GM19023 (cell line): ENCODE results near the gene GRM5.
"Not testable (repeated sequence)": the region's sequence is repeated elsewhere in the genome, so short reads cannot be mapped to it uniquely, and the experiment has no call there.

Experiments
- ATAC-seq: cut with Tn5 transposase; IDR thresholded peaks from one replicate; pipeline ENCODE4 v1.9.1; 2021; ENCODE audit warnings: mild to moderate bottlenecking, moderate library complexity; ENCODE audit not compliant: unreplicated experiment

Gene GRM5

GRCh38 chr11:88975441-88975840, 90.3 kb downstream of the GRM5 start:
- not testable (repeated sequence) for ATAC-seq

GRCh38 chr11:88972210-88972609, 93.6 kb downstream of the GRM5 start:
- no peak for ATAC-seq

GRCh38 chr11:88961621-88962020, 104.2 kb downstream of the GRM5 start:
- ATAC-seq, result not testable (repeated sequence)

GRCh38 chr11:88959857-88960256, 105.9 kb downstream of the GRM5 start:
- not testable (repeated sequence) for ATAC-seq

GRCh38 chr11:88950975-88951374, 114.8 kb downstream of the GRM5 start:
- ATAC-seq, result no peak

GRCh38 chr11:88948908-88949307, 116.9 kb downstream of the GRM5 start:
- not testable (repeated sequence) for ATAC-seq

GRCh38 chr11:88947843-88948572, 117.8 kb downstream of the GRM5 start:
- not testable (repeated sequence) for ATAC-seq

GRCh38 chr11:88929665-88930064, 136.1 kb downstream of the GRM5 start:
- ATAC-seq, result not testable (repeated sequence)

- not testable (repeated sequence) for ATAC-seq
Measured at GRCh38 chr11:88917065-88917464, 148.7 kb downstream of the GRM5 start.

GRCh38 chr11:88909500-88909899, 156.3 kb downstream of the GRM5 start:
- no peak for ATAC-seq

GRCh38 chr11:88901436-88901835, 164.3 kb downstream of the GRM5 start:
- ATAC-seq, result not testable (repeated sequence)

GRCh38 chr11:88888855-88889254, 176.9 kb downstream of the GRM5 start:
- not testable (repeated sequence) for ATAC-seq

- ATAC-seq, result no peak
Measured at GRCh38 chr11:88886796-88887195, 179.0 kb downstream of the GRM5 start.

GRCh38 chr11:88882800-88883199, 183.0 kb downstream of the GRM5 start:
- not testable (repeated sequence) for ATAC-seq

- no peak for ATAC-seq
Measured at GRCh38 chr11:88861618-88862017, 204.2 kb downstream of the GRM5 start.

GRCh38 chr11:88860431-88860830, 205.4 kb downstream of the GRM5 start:
- ATAC-seq, result not testable (repeated sequence)

GRCh38 chr11:88853963-88854362, 211.8 kb downstream of the GRM5 start:
- not testable (repeated sequence) for ATAC-seq

- not testable (repeated sequence) for ATAC-seq
Measured at GRCh38 chr11:88851547-88851946, 214.2 kb downstream of the GRM5 start.

GRCh38 chr11:88849773-88850172, 216.0 kb downstream of the GRM5 start:
- not testable (repeated sequence) for ATAC-seq

GRCh38 chr11:88849368-88849767, 216.4 kb downstream of the GRM5 start:
- ATAC-seq, result no peak

- ATAC-seq, result not testable (repeated sequence)
Measured at GRCh38 chr11:88846266-88846665, 219.5 kb downstream of the GRM5 start.

GRCh38 chr11:88844941-88845340, 220.8 kb downstream of the GRM5 start:
- not testable (repeated sequence) for ATAC-seq
